ENCODE data around the gene MUSTN1. TPM values are rescaled to one million over a fixed set of nuclear protein-coding genes. Genes with fewer than 3 reads are reported as not detected.

MUSTN1 gene
- polyA plus RNA-seq, 3 donors: 0.29 to 13.7 TPM; not detected in 1

GRCh38 chr3:52835766-52836470 lies 1.1 kb upstream of the MUSTN1 start:
- no peak overlapping the region for H3K4me2 ChIP-seq (replicated peaks; ENCODE audit: extremely low read depth, low read length, poor library complexity, severe bottlenecking)
- TF ChIP-seq CTCF (IDR thresholded peaks at IDR 0.05): no peak
- H3K4me1 ChIP-seq (ENCODE audit: control insufficient read depth in 1 of 2, insufficient read depth in 2 of 2, low read length in 2 of 2): no peaks in the 10 kb centered on the region
- H3K9ac ChIP-seq (ENCODE audit: insufficient read depth, low read length, poor library complexity, severe bottlenecking): no peak overlapping the region
- no peaks in the 10 kb centered on the region for H3K79me2 ChIP-seq (ENCODE audit: insufficient read depth, low read length)
- no peak overlapping the region for H3K27ac ChIP-seq (ENCODE audit: low read depth in 1 of 2, low read length in 2 of 2)
- Mint-ChIP-seq H3K27ac (peak overlapping the region in 1 of 7 donors; percentile 65), H3K4me3 (no peak overlapping the region), H3K9me3 (peaks cover 0 to 2% (median 0%) of the 10 kb centered on the region in 7 donors), H3K4me1 (peaks cover 8% of the 10 kb centered on the region), H3K27me3 (ENCODE audit: low read depth in 3 of 3) (peaks cover 0 to 4% (median 2%) of the 10 kb centered on the region in 3 donors), H3K36me3 (peaks cover 54 to 67% of the 10 kb centered on the region in 2 donors)
- no peaks in the 10 kb centered on the region for H3K27me3 ChIP-seq (ENCODE audit: control insufficient read depth in 2 of 2, insufficient read depth in 2 of 2, low read length in 2 of 2)
- no peaks in the 10 kb centered on the region for H3K9me3 ChIP-seq (replicated peaks in 1 of 2; ENCODE audit: control insufficient read depth in 1 of 2, insufficient read depth in 1 of 2, low read length in 2 of 2)
- peaks cover 47 to 82% of the 10 kb centered on the region in 2 donors for H3K36me3 ChIP-seq (replicated peaks in 1 of 2; ENCODE audit: control insufficient read depth in 1 of 2, insufficient read depth in 2 of 2, low read length in 2 of 2)
- H2AFZ ChIP-seq (ENCODE audit: insufficient read depth, low read depth, low read length, poor library complexity, severe bottlenecking): no peak overlapping the region
- no peak for DNase-seq
- no peak overlapping the region for H3K4me3 ChIP-seq (replicated peaks in 1 of 3; ENCODE audit: low read depth in 2 of 3, low read length in 3 of 3)
- no peaks in the 10 kb centered on the region for H4K20me1 ChIP-seq (ENCODE audit: insufficient read depth, low read length)
- intact Hi-C loops (cut with micrococcal nuclease): no loop called here
- 97% methylated on average over 4 of the region's 8 CpGs for WGBS (ENCODE audit: insufficient coverage)

- no peak overlapping the region for H3K4me3 ChIP-seq (replicated peaks in 1 of 3; ENCODE audit: low read depth in 2 of 3, low read length in 3 of 3)
These were observed 1.6 kb downstream of the MUSTN1 start for GRCh38 chr3:52833202-52833601.

More at GRCh38 chr3:52833202-52833601, 1.6 kb downstream of the MUSTN1 start:
- no peaks in the 10 kb centered on the region for H4K20me1 ChIP-seq (ENCODE audit: insufficient read depth, low read length)
- H3K79me2 ChIP-seq (ENCODE audit: insufficient read depth, low read length): no peaks in the 10 kb centered on the region
- Mint-ChIP-seq H3K27me3 (ENCODE audit: low read depth in 3 of 3) (peaks cover 0 to 4% (median 2%) of the 10 kb centered on the region in 3 donors), H3K27ac (peak overlapping the region in 2 of 7 donors; percentile 5 to 12), H3K4me3 (no peak overlapping the region), H3K4me1 (peaks cover 8% of the 10 kb centered on the region), H3K9me3 (no peaks in the 10 kb centered on the region), H3K36me3 (peaks cover 36 to 48% of the 10 kb centered on the region in 2 donors)
- H3K4me1 ChIP-seq (ENCODE audit: control insufficient read depth in 1 of 2, insufficient read depth in 2 of 2, low read length in 2 of 2): no peaks in the 10 kb centered on the region
- intact Hi-C loops (cut with micrococcal nuclease): no loop called here
- 97% methylated on average over 11 of the region's 14 CpGs for WGBS (ENCODE audit: insufficient coverage)
- no peaks in the 10 kb centered on the region for H3K27me3 ChIP-seq (ENCODE audit: control insufficient read depth in 2 of 2, insufficient read depth in 2 of 2, low read length in 2 of 2)
- peaks cover 30 to 56% of the 10 kb centered on the region in 2 donors for H3K36me3 ChIP-seq (replicated peaks in 1 of 2; ENCODE audit: control insufficient read depth in 1 of 2, insufficient read depth in 2 of 2, low read length in 2 of 2)
- no peaks in the 10 kb centered on the region for H3K9me3 ChIP-seq (replicated peaks in 1 of 2; ENCODE audit: control insufficient read depth in 1 of 2, insufficient read depth in 1 of 2, low read length in 2 of 2)
- H3K27ac ChIP-seq (ENCODE audit: low read depth in 1 of 2, low read length in 2 of 2): no peak overlapping the region
- no peak for TF ChIP-seq CTCF (IDR thresholded peaks at IDR 0.05)
- no peak overlapping the region for H3K9ac ChIP-seq (ENCODE audit: insufficient read depth, low read length, poor library complexity, severe bottlenecking)
- no peak overlapping the region for H2AFZ ChIP-seq (ENCODE audit: insufficient read depth, low read depth, low read length, poor library complexity, severe bottlenecking)
- no peak for DNase-seq
- no peak overlapping the region for H3K4me2 ChIP-seq (replicated peaks; ENCODE audit: extremely low read depth, low read length, poor library complexity, severe bottlenecking)

All from CD14-positive monocyte (primary cell).